HG03571 (cell line): ENCODE measurements around the gene CNGA2.

Experiments
- ATAC-seq: cut with Tn5 transposase; IDR thresholded peaks from one replicate; pipeline ENCODE4 v1.9.1; 2021; ENCODE audit not compliant: unreplicated experiment

The CNGA2 gene

GRCh38 chrX:151711787-151712186 is 22.8 kb upstream of the CNGA2 start:
- no peak for ATAC-seq

GRCh38 chrX:151712253-151712652 is 22.3 kb upstream of the CNGA2 start:
- ATAC-seq: no peak

GRCh38 chrX:151713849-151714248 is 20.7 kb upstream of the CNGA2 start:
- ATAC-seq: no peak

DNA sequence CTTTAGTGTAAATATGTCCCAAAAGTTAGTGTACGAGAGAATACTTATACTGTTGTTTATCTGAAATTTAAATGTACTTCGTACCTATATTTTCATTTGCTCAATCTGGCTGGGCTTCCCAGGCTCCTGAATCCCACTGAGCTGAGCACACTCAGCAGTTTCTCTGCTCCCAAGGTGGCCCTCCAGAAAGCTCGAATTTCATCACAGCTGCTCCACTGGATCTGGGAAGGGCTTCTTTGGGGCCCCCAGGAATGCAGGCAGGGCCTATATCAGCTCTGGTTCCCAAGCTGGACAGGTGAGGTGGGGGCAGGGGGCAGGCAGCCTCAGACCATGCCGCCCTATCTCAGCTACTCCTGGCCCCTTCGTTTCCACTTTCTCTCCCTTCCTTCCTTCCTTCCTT is 20.2 kb upstream of the CNGA2 start:
- ATAC-seq: no peak

DNA sequence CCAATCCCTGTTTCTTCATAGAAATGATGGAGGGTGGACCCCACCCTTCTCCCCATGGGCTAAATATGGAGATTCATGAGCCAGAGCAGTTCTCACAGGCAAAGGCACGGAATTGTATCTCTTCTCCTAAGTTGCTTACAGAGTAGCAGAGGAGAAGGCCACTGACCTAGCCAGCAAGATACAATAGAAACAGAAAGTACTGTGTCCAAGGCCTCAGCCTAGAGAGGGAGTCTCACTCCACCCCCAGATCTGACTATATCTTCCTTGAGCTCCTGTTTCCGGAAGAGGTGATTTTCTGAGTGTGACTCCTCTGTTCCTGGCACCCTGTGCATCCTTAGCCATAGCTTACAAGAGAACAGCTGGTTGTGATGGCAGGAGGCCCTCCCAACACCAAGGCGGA is 18.8 kb upstream of the CNGA2 start, which contains the start of gene FATE1:
TSS of gene FATE1 (plus strand) at position 284 of the 400 bp plus-strand sequence. CDS start at position 369, 85 bp downstream.
- ATAC-seq: no peak

- ATAC-seq: no peak
Observed at GRCh38 chrX:151722241-151722846, 12.2 kb upstream of the CNGA2 start.

DNA sequence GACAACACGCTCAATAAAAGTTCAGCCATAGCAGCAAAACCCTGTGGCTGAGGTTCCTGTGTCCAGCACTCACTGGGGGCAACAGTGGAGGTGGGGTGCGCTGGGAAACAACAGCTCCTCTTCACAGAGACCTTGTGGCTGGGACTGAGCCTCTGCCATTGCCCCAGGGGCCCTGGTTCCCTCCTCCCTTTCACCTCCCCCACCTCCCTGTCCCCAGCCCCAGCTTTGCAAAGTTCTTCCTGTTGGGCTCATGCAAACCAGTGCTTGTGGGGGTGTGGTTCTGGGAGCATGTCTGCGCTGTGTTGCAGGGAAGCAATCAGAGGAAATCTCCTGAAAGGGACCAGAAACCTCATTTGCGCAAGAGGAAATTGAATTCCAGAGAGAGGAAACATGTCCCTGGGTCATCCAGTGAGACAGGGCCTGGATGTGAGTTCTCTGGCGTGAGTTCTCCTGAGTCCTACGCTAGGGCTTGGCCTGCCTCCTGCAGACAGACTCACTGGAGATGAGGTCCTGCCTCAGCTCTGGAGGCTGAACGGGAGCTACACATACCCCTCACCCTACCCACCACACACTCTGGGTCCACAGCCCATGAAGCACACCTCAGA is 11.3 kb upstream of the CNGA2 start:
- ATAC-seq: no peak

DNA sequence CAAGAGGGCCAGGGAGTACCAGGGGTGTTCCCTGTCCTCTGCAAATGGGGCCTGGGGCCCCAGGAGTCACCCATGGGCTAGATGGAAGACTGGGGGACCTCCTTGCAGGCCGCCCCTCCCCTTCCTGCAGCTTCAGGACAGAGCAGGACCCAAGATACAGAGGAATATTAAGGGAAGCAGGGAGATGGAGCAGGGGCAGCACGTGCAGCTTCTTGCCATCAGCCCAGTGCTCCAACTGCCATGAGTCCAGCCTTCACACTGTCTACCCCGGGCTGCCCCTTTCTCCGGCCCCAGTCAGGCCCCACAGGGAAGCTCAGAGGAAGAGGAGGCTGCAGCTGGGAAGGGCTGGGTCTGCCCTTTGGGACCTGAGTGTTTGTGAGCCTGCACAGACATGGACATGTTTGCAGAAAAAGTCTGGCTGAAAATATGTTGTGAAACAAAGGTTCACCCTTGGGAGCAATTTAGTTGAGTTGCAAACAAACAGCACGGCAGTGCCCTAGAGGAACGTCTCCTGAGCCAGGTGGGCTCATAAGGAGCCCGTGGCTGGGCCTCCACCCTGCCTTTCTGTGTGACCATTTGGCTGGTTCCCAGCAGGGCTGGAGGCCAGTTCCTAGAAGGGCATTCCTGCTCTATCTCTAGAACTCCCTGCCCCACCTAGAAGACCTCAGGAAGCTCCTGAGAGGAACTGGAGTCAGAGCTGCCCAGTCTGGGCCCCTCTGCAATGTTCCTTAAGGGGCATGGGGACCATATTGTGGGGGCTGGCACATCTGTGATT is 9.8 kb upstream of the CNGA2 start:
- no peak for ATAC-seq

DNA sequence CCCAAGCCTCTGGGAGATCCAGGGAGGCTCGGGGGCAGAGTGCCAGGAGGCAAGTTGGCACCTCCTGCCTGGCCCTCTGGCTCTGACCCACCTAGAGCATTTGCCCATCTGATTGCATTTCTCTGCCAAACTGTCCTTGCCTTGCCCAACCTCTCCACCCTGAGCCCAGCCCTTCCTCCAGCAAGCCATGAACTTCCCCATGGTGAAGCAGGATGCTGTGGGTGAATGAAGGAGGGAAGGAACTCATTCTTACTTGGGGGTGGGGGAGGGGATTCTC is 9.3 kb upstream of the CNGA2 start:
- ATAC-seq: no peak

DNA sequence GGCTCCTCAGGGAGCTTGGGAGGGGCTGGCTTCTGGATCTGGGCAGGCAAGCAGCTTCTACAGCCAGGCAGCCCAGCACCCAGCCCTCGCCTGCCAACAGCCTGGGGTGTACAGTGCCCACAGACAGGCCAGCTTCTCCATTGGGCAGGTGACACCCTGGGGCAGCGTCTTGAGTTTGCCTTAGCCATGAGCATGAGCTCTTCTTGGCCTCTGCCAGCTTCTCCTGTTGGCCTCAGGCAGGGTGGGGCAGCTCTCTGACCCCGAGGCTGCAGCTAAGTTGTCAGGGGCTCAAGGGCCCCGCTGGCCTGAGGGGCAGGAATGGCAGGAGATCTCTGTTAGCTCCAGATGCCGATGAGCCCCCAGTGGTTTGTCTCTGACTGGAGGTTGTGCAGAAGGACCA is 7.8 kb upstream of the CNGA2 start:
- no peak for ATAC-seq

DNA sequence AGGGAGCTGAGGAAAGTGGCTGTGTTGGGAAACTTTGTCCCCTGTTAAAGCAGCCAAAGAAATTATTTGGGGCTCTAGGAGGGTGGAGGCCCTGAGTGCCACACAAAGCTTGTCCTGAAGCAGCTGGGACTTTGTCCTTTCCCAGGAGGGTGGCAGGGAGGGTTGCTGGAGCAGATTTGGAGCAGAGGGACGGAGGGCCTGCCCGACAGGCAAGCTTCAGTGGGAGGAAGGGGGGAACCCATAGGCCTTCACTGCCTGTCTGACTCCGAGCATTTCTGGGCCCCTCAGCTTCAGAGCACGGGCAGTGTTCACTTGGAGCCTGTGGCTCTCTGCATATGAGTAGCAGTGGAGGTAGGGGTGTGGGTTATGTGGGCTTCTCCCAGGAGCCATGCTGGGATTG is 7.2 kb upstream of the CNGA2 start:
- ATAC-seq: no peak

DNA sequence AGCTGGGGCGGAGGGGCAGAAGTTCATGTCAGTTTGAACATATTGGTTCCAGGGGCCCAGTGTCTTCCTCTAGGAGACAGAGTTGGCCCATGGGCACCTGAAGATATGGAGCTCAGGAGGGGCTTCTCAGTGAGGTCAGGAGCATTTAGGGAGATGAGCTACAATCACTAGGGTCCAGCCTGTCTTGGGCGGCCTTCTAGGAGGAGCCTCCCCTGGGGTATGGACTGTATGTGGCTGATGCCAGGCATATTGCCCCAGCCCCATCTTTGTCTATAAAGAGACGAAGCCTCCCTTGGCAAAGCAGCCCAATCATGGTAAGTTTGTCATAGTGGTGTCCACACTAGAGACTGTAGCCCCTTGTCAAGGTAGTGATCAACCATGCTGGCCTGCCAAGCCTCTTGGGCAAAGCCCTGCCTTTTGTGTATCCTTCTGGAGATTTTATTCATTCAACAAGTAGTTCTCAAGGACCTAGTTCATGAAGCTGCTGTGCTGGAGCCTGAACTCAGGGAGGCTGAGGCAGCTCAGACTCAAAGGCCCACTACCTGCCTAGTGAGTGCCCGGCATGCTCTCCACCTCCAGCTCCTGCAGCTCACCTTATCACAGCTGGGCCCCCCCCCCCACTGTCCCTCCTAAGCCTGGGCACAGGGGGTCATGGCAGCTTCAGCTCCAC is 5.4 kb upstream of the CNGA2 start:
- ATAC-seq: no peak

- no peak for ATAC-seq
Observed at GRCh38 chrX:151735219-151735618, 673 bp downstream of the CNGA2 start.

DNA sequence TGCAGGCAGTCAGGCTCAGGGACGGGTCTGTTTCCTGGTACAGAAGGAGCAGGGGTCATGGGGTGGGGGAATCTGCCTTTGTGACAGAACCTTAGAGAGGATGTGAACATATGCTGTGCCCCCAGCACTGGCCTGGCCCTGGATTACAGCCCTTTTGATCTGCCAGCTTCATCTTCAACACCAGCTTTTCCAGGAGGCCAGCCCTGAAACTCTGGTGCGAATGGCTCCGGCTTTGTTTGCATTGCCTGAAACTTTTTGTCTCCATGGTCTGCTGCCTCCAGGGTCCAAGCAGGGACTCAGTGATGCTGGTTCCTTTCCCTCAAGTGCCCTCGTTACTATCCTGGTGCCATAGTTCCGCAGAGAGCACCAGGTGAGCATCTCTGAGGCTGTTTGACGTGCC is 2.1 kb downstream of the CNGA2 start:
- no peak for ATAC-seq

- no peak for ATAC-seq
Observed at GRCh38 chrX:151737494-151737893, 2.9 kb downstream of the CNGA2 start.

- no peak for ATAC-seq
Observed at GRCh38 chrX:151738751-151739150, 4.2 kb downstream of the CNGA2 start.

DNA sequence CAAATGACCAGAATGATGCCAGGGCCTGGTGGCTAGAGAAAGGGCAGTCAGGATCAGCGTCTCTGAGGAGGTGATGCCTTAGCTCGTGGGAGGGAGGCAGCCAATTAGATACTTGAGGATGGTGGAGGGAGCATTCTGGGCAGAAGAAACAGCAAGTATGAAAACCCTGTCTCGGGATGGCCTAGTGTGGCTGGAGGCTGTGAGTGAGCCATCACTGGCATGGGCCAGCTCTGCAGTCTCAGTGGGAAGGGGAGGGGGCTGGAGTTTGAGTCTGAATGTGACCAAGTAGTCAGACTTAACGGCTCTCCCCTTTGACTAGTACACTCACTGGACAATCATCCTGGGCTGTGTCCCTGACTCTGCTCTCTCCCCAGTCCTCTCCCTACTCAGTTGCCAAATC is 7.1 kb downstream of the CNGA2 start:
- no peak for ATAC-seq

DNA sequence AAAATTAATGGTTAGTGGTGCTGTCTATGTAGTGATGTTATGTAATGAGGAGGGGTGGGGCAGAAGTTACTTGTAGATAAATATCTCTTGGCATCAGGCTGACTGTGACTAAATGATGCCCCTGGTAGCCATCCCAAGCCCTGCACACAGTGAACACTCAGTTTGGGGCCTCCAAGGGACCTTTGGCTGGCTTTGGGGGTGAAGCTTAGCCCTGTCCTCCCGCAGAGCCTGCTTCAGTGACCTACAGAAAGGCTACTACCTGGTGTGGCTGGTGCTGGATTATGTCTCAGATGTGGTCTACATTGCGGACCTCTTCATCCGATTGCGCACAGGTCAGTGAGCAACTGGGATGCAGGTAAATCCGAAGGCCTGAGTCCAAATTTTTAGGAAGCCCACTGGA is 7.8 kb downstream of the CNGA2 start:
- ATAC-seq: no peak

GRCh38 chrX:151743651-151744470 is 9.3 kb downstream of the CNGA2 start:
- no peak for ATAC-seq

- no peak for ATAC-seq
Observed at GRCh38 chrX:151745651-151746050, 11.1 kb downstream of the CNGA2 start.

DNA sequence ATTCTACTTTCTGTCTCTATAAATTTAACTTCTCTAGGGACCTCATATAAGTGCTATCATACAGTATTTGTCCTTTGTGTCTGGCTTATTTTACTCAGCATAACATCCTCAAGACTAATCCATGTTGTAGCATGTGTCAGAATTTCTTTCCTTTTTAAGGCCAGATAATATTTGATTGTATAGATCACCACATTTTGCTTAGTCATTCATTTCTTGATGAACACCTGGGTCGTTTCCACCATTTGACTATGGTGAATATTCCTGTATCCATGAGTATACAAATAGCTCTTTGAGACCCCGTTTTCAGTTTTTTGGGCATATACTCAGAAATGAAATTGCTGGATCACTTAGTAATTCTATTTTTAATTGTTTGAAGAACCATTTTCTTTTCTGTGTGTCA is 12.0 kb downstream of the CNGA2 start:
- ATAC-seq: no peak
